T-helper 2 cell treated with Interferon-gamma antibody and Interleukin-4, amounts not matched to agents 5 μg/mL and 100 μg/mL, for 36 hours (primary cell): ENCODE results near the gene KLHL5.
A peak's percentile ranks its signal among the peaks of the same experiment; 100 is the strongest.
"Not testable (repeated sequence)": the region's sequence is repeated elsewhere in the genome, so short reads cannot be mapped to it uniquely, and the experiment has no call there.

Experiments used
- DNase-seq: peaks from one replicate; pipeline ENCODE4 v3.0.0; 2021; ENCODE audit warnings: low spot score
- H3K27ac Mint-ChIP-seq: one replicate; pipeline ENCODE4 v1.8.0; 2021; ENCODE audit warnings: mild to moderate bottlenecking, mixed read lengths
- H3K27me3 Mint-ChIP-seq: one replicate; pipeline ENCODE4 v1.8.0; 2021; ENCODE audit warnings: low read depth, mixed read lengths
- H3K36me3 Mint-ChIP-seq: one replicate; pipeline ENCODE4 v1.8.0; 2021; ENCODE audit warnings: low read depth, mixed read lengths
- H3K4me1 Mint-ChIP-seq: one replicate; pipeline ENCODE4 v1.8.0; 2021; ENCODE audit warnings: low read depth, mixed read lengths
- H3K4me3 Mint-ChIP-seq: one replicate; pipeline ENCODE4 v1.8.0; 2022; ENCODE audit warnings: mild to moderate bottlenecking, moderate library complexity, mixed read lengths
- H3K9me3 Mint-ChIP-seq: one replicate; pipeline ENCODE4 v1.8.0; 2021; ENCODE audit warnings: mixed read lengths

The KLHL5 gene

DNA sequence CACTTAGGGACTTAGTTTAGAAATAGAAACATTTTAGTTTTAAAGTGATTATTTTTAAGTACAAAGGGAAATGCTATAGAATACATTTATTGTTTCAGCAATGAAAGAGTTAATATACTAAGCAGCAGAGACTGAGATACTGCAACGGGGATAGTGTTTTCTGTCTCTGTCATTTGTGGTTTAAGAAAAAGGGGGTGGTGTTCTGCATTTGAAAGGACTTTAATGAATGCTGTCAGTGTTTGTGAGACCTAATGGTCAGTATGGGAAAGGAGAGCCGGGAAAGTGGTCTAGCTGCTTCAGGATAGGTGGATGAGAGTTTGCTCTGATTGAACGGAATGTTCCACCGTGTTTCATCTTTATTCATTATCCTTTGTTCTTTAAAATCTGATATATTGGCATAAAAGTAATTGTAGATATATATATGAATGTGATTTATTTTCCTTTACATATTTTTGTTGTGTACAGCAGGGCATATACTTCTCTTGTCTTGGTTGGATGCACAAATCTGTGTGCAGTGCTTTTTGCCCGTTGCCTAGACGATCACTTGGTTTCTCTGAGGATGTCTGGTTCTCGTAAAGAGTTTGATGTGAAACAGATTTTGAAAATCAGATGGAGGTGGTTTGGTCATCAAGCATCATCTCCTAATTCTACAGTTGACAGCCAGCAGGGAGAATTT, at the start of gene KLHL5:
TSS of gene KLHL5 (plus strand) at position 139 of the 676 bp plus-strand sequence. CDS start at position 560, 421 bp downstream.
- Mint-ChIP-seq H3K27ac (no peak within 1 kb of the TSS), H3K9me3 (no peaks in the 10 kb centered on the region), H3K27me3 (no peaks in the 10 kb centered on the region), H3K4me1 (peaks cover 15% of the 10 kb centered on the region), H3K4me3 (no peak within 1 kb of the TSS), H3K36me3 (peaks cover 5% of the 10 kb centered on the region)
- DNase-seq = no peak

GRCh38 chr4:39014028-39014427, 48.0 kb upstream of the KLHL5 start:
- Mint-ChIP-seq H3K4me1 (peaks cover 10% of the 10 kb centered on the region), H3K27ac (no peak overlapping the region), H3K9me3 (peaks cover 47% of the 10 kb centered on the region), H3K36me3 (peaks cover 69% of the 10 kb centered on the region), H3K4me3 (no peak overlapping the region), H3K27me3 (no peaks in the 10 kb centered on the region)
- DNase-seq = no peak

GRCh38 chr4:39020130-39020529, 41.9 kb upstream of the KLHL5 start:
- Mint-ChIP-seq H3K27ac (no peak overlapping the region), H3K4me1 (peaks cover 11% of the 10 kb centered on the region), H3K36me3 (peaks cover 70% of the 10 kb centered on the region), H3K27me3 (no peaks in the 10 kb centered on the region), H3K4me3 (no peak overlapping the region), H3K9me3 (peaks cover 58% of the 10 kb centered on the region)
- no peak for DNase-seq

GRCh38 chr4:39021631-39022030, 40.4 kb upstream of the KLHL5 start:
- H3K27ac Mint-ChIP-seq = no peak overlapping the region
- H3K4me1 Mint-ChIP-seq = peaks cover 15% of the 10 kb centered on the region
- no peak for DNase-seq
- no peak overlapping the region for H3K4me3 Mint-ChIP-seq
- peaks cover 63% of the 10 kb centered on the region for H3K36me3 Mint-ChIP-seq
- H3K27me3 Mint-ChIP-seq = no peaks in the 10 kb centered on the region
- peaks cover 43% of the 10 kb centered on the region for H3K9me3 Mint-ChIP-seq

DNA sequence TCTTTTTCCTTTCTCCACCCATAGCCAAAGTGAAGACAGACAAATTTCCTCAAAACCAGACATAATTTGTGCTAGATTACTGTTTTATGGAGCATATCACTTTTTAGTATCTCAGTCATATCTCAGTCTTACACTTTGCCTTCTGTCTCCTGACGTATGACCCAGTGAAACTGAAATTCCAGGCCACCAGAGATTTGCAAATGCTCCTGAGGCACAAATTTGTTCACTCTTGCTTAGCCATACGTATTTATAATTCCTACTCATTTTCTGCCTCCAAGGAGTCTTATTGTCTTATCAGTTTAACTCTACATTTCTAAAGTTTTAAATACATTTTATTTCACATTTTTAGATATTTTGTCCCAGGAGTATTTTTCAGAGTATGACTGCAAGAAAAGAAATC, 39.8 kb upstream of the KLHL5 start:
- peaks cover 62% of the 10 kb centered on the region for H3K36me3 Mint-ChIP-seq
- no peak for DNase-seq
- no peak overlapping the region for H3K27ac Mint-ChIP-seq
- no peak overlapping the region for H3K4me3 Mint-ChIP-seq
- H3K9me3 Mint-ChIP-seq = peaks cover 41% of the 10 kb centered on the region
- H3K27me3 Mint-ChIP-seq = no peaks in the 10 kb centered on the region
- H3K4me1 Mint-ChIP-seq = peaks cover 18% of the 10 kb centered on the region

DNA sequence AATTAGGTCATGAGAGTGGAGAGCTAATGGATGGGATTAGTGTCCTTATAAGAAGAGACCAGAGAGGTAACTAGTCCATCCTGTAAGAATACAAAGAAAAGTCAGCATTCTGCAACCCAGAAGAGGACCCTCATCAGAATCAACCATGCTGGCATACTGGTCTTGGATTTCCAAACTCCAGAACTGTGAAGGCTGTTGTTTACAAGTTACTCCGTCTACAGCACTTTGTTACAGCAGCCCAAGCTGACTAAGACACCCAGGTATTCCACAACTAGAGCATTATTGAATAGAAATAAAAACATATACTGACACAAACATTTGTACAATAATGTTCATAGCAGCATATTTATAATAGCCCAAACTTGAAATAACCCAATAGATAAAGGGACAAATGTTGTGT, 39.0 kb upstream of the KLHL5 start:
- Mint-ChIP-seq H3K4me3 (no peak overlapping the region), H3K4me1 (peaks cover 19% of the 10 kb centered on the region), H3K9me3 (peaks cover 34% of the 10 kb centered on the region), H3K27me3 (no peaks in the 10 kb centered on the region), H3K36me3 (peaks cover 59% of the 10 kb centered on the region), H3K27ac (no peak overlapping the region)
- DNase-seq = no peak

DNA sequence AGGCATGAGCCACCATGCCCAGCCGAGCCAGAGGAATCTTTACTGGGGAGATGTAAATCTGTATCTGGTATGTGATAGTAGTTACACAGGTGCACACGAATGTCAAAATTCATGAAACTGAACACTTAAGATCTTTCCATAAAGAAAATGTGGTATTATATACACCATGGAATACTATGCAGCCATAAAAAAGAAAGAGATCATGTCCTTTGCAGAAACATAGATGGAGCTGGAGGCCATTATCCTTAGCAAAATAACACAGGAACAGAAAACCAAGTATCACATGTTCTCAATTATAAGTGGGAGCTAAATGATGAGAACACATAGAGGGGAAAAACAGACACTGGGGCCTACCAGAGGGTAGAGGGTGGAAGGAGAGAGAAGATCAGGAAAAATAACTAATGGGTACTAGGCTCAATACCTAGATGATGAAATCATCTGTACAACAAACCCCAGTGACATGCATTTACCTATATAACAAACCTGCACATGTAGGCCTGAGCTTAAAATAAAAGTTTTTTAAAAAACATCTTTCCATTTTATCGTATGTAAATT, 37.6 kb upstream of the KLHL5 start:
- H3K4me3 Mint-ChIP-seq = no peak overlapping the region
- no peak overlapping the region for H3K27ac Mint-ChIP-seq
- no peak for DNase-seq
- H3K4me1 Mint-ChIP-seq = peaks cover 28% of the 10 kb centered on the region
- H3K36me3 Mint-ChIP-seq = peaks cover 56% of the 10 kb centered on the region
- H3K9me3 Mint-ChIP-seq = peaks cover 24% of the 10 kb centered on the region
- H3K27me3 Mint-ChIP-seq = no peaks in the 10 kb centered on the region

DNA sequence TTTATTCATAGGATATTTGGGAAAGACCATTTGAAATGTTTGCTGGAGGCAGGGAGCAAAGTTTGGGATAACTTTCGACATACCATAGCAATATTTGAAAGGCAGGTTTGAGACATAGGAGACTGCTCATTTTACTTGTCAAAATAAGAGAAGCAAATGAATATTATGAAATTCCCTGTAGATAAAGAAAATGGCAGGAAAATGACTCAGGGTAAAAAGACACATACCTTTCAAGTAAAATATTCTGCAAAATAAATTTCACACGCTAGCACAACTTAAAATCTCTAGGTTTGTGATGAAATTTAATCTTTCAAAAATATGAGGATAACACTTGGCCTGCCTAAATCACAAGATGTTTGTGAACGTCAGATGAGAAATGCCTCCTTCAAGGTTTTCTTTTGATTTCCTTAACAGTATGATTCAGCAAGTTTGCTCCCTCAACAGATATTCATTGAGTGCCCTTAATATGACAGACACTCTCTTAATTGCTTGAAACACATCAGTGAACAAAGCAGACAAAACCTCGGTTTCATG, 36.4 kb upstream of the KLHL5 start:
- Mint-ChIP-seq H3K27ac (peak overlapping the region; percentile 27), H3K4me1 (peaks cover 31% of the 10 kb centered on the region), H3K9me3 (peaks cover 24% of the 10 kb centered on the region), H3K4me3 (no peak overlapping the region), H3K27me3 (no peaks in the 10 kb centered on the region), H3K36me3 (peaks cover 49% of the 10 kb centered on the region)
- DNase-seq = no peak

DNA sequence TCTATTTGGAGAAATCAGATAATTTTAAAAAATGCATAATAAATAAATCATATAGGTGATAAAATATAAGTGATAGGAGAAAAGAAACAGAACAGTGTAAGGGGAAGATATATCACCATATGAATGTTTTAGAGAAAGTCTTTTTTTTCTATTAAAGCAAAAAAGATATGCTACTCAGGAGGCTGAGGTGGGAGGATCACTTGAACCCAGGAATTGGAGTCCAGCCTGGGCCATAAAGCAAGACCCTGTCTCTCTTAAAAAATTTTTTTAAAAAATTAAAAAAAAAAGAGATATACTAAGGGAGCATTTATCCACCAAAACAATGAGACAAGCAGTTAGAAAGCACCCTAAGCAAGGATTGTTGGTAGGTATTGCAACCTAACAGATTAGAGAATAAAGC, 35.9 kb upstream of the KLHL5 start:
- peaks cover 49% of the 10 kb centered on the region for H3K36me3 Mint-ChIP-seq
- DNase-seq = no peak
- H3K9me3 Mint-ChIP-seq = peaks cover 24% of the 10 kb centered on the region
- no peak overlapping the region for H3K27ac Mint-ChIP-seq
- H3K4me1 Mint-ChIP-seq = peaks cover 31% of the 10 kb centered on the region
- H3K27me3 Mint-ChIP-seq = no peaks in the 10 kb centered on the region
- H3K4me3 Mint-ChIP-seq = no peak overlapping the region

DNA sequence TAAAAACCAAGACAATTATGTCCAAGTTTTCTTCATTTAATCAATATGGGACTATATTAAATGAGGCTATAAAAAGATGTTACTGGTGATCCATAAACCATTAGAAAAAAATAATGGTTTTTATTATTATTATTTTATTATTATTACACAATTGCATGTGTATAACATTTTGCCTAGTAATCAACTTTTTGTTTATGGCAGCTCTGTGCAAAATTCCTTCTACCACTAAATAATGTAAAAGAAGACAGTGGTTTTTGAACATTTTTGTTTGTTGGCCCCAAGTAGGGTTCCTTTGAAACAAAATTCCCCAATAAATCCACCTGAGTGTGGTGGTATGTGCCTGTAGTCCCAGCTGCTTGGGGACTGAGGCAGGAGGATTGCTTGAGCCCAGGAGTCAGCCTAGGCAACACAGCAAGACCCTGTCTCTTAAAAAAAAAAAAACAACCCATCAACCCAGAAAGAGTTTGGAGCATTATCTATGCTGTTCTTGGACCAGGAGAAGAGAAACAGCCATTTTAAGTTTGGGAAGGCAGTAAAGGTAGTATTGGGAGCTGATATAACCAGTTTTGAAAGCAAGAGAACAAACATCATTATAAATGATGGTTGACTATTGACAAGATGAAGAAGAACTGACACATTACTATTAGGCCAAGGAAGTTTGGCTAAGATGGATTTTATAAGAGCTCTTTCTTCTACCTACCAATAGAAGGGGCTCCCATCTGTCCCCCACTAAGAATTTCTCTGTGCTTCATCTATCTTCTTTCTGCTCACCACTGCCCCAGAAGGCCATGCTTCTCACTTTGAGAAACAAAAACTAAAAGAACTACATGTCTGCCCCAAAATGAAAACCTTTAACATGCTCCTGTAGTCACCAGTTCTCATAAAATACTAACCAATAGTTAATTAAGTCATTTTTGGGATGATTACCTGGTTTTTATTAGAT, 32.0 kb upstream of the KLHL5 start:
- peak overlapping the region; percentile 96 for H3K4me3 Mint-ChIP-seq
- peaks cover 19% of the 10 kb centered on the region for H3K36me3 Mint-ChIP-seq
- H3K9me3 Mint-ChIP-seq = no peaks in the 10 kb centered on the region
- no peak for DNase-seq
- H3K4me1 Mint-ChIP-seq = peaks cover 34% of the 10 kb centered on the region
- H3K27ac Mint-ChIP-seq = peak overlapping the region; percentile 85
- H3K27me3 Mint-ChIP-seq = no peaks in the 10 kb centered on the region

- peak overlapping the region; percentile 85 for H3K27ac Mint-ChIP-seq
These were observed 31.3 kb upstream of the KLHL5 start for GRCh38 chr4:39030725-39031124.

GRCh38 chr4:39031590-39032020, 30.4 kb upstream of the KLHL5 start:
- Mint-ChIP-seq H3K27ac (peak overlapping the region; percentile 85), H3K4me1 (peaks cover 35% of the 10 kb centered on the region), H3K36me3 (peaks cover 11% of the 10 kb centered on the region), H3K4me3 (peak overlapping the region; percentile 96)
- not testable (repeated sequence) for H3K9me3 Mint-ChIP-seq, DNase-seq, H3K27me3 Mint-ChIP-seq

More at GRCh38 chr4:39030725-39031124, 31.3 kb upstream of the KLHL5 start:
- peaks cover 14% of the 10 kb centered on the region for H3K36me3 Mint-ChIP-seq
- no peaks in the 10 kb centered on the region for H3K27me3 Mint-ChIP-seq
- no peak for DNase-seq
- no peaks in the 10 kb centered on the region for H3K9me3 Mint-ChIP-seq
- peak overlapping the region; percentile 96 for H3K4me3 Mint-ChIP-seq
- peaks cover 34% of the 10 kb centered on the region for H3K4me1 Mint-ChIP-seq

DNA sequence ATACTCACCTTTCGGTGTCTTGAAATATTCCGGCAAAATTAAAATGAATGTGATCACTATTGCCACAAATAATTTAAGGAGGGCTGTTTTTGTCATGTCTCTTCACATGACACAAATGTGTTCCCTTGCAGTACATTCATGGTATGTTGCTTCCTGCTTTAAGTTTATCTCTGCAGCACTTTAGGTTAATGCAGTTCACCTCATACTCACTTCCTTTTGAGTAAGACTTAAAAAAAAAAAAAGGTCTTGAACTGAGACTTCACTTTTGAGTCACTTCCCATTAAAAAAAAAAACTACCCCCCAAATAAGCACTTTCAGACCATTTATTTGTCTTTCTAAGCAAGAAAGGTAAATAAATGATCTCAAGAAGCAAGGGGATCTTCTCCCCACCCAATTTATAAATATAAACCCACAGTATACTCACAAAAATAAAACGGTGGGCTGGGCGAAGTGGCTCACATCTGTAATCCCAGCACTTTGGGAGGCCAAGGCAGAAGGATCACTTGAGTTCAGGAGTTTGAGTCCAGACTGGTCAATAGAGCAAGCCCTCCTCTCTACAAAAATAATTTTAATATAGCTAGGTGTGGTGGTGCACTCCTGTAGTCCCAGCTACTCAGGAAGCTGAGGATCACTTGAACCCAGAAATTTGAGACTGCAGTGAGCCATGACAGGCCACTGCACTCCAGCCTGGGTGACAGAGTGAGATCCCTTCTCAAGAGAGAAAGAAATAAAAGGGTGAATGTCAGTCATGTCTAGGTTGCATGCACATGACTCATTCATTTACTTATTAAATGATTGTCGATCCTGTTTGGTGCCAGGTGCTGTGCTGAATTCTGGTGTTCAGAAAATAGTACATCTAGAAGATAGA, 29.6 kb upstream of the KLHL5 start, which contains the start of gene TMEM156:
TSS of gene TMEM156 (minus strand) at position 192 of the 868 bp plus-strand sequence. CDS start at position 96, 96 bp downstream.
- H3K9me3 Mint-ChIP-seq = no peaks in the 10 kb centered on the region
- peak within 1 kb of the TSS; percentile 96 for H3K4me3 Mint-ChIP-seq
- peaks cover 30% of the 10 kb centered on the region for H3K4me1 Mint-ChIP-seq
- peak within 1 kb of the TSS; percentile 85 for H3K27ac Mint-ChIP-seq
- H3K27me3 Mint-ChIP-seq = no peaks in the 10 kb centered on the region
- H3K36me3 Mint-ChIP-seq = peaks cover 8% of the 10 kb centered on the region
- peak; percentile 39 for DNase-seq
